GM19438 (cell line): ENCODE results near the gene PPP1R12C.
"Not testable (repeated sequence)": the region's sequence is repeated elsewhere in the genome, so short reads cannot be mapped to it uniquely, and the experiment has no call there.

Source experiments
- ATAC-seq: cut with Tn5 transposase; IDR thresholded peaks from one replicate; pipeline ENCODE4 v1.9.1; 2021; ENCODE audit warnings: low read depth; ENCODE audit not compliant: unreplicated experiment

The PPP1R12C gene

DNA sequence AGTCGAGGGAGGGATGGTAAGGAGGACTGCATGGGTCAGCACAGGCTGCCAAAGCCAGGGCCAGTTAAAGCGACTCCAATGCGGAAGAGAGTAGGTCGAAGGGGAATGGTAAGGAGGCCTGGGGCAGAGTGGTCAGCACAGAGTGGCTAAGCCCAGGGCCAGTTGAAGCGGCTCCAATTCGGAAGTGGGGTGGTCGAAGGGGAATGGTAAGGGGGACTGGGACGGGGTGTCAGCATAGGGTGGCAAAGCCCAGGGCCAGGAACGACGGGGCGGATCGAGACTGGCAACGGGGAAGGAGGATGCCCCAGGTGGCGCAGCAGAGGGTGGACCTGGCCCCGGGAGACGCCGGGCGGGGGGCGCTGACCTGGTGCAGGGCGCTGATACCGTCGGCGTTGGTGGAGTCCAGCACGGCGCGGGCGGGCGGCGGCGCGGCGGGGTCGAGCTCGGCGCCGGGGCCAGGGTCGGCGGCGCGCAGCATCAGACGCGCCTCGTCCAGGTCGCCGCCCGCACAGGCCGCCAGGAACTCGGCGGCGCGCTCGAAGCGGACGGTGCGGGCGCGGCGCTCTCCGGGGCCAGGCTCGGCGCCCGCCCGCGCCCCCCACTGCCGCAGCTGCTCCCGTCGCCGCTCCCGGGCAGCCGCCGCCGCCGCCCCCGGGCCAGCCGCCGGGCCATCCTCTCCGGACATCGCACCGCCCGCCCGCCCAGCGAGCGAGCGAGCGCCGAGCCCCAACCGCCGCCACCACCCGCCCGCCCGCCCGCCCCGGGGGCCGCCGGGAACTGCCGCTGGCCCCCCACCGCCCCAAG, at the start of gene PPP1R12C:
Gene PPP1R12C (minus strand): TSS at position 779 of the 804 bp plus-strand sequence. CDS start 94 bp downstream, at position 685.
- ATAC-seq = no peak

DNA sequence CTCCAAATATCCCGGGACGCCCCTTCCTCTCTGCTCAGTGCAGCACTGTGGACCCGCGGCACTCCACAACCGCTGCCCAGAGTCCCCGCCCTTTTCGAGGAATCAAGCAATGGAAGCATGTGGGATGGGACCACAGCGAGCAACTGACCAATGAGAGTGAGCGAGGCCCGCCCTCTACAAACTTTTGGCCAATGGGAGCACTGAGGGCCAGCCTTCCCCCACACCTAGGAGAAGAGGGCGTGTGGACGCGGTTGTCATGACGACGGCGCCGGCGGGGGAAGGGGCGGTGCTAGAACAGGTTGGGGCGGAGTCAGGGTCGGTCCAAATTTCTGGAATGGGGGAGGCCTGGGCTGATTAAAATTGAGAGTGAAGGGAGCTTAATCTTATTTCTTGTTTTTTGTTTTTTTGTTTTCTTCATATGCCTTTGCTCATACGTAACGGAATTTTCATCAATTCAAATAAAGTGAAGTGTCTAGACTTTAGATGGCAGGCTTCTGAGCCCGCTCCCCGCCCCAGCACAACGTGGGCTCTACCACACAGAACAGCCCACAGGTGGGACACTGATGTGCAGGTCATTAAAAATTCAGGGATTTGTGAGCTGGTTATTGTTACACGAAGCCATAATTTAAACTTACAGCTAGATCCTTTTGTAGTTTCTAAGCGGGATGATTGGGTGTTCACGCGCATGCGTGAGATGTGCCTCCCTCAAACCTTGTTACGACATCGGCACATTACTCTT, 49.3 kb upstream of the PPP1R12C start, which contains the start of gene DNAAF3:
Gene DNAAF3 (minus strand): TSS at position 84 of the 739 bp plus-strand sequence. CDS start 200 bp downstream, outside the sequence.
- ATAC-seq = peak; percentile 94

DNA sequence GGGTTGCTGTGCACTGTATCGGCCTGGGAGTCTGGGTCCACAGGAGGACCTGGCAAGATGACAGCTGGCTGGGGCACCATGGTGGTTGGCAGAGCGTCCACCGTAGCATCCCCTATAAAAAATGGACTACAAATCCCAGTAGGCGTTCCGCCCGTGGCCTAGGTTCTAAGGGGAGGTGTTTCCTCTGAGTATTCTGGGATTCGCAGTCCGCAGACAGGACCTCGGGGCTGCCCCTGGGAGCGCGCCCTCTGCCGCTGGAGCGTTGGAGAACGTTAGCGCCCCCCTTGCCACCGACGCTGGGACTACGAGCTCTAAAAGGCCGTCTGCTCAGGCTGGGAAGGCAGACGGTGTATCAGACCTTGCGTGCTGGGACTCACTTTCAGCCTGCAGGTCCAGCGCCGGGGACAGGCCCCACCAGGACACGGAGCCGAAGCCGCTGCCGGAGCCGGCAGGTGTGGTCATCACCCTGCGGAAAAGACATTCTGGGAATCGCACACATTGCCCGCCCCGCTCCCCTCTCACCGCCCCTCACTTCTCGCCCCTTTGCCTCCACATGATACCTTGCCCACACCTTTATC, 48.6 kb upstream of the PPP1R12C start:
- ATAC-seq = no peak

DNA sequence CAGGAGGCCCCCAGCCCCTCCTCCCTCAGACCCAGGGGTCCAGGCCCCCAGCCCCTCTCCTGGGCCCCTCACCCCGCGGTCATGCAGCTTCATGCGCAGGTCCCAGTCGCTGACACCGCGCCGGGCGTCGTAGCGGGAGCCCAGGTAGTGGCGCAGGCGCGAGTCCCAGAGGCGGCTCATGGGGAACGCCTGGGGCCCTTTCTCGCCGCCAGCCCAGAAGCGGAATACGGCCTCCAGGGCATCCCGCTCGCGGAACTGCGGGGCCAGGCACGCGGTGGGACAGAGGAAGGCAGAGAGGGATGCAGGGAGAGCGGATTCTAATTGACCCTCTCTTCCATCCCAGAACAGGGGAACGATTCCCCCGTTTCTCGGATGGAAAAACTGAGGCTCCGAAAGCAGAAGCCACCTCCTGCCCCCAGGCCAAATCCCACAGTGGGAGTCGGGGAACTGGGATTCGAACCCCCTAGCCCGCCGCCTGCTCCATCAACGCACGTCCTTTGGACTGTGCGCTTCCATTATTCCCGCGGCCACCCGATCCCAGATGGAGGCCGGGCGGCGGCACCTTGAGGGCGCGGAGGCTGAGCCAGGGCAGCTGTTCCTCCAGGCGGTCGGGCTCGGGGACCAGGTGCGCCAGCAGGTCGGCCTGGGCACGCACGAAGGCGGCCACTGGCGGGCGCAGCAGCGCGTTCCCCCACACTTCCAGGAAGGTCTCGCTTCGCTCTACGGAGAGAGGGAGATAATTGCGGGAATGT, 44.3 kb upstream of the PPP1R12C start:
- ATAC-seq = no peak

DNA sequence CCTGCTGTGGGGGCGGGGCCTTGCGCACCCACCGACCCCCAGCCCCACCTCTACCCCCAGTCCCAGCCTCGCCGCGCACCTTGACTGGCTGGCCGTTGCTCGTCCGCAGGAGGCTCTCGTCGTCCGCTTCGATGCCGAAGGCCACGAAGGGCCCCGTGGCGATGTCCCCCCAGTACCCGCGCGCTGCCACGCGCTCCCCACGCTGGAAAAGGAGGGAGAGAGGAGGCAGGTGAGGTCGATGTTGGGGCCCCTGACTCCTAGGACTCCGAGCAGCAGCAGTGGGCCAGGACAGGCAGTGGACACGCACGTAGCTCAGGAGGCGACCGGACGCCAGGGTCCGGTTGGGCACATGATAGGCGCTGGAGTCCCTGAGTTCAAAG, 43.5 kb upstream of the PPP1R12C start:
- no peak for ATAC-seq

DNA sequence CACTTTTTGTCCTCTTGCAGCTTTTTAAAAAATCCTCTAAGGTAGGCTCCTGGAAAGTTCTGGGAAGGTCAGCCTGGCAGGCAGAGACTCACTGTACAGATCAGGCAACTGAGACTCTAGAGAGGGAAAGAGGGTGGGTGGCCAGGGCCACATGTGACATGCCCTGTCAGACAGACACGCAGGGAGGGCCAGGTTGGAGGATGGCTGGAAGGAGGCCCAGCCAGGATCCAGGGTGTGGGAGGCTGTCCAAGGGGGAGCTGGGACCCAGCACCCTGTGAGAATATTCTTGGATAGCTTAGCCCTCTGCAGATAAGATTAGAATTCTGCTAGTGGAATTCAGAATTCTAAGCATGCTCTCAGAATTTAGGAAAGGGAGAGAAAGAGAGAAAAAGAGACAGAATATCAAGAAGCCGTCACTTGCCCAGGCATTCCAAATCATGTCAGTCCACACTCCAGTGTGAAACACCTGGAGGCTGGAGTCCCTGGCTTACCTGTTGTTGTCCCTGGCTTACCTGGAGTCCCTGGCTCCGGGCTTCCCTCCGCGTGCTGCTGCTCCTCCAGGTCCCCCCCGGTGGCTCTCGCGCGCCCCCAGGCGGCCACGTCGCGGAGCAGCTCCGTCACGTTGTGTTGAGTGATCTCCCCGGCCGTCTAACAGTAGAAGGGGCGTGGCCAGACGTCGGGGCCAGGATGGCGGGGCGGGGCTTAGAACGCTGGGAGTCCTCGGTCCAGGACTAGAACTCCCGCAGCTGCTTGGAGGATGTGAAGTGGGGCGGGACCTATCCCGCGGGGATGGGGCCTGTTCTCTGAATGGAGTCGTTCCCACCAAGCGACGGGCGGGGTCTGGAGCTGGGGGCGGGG, 42.9 kb upstream of the PPP1R12C start:
- ATAC-seq = no peak

DNA sequence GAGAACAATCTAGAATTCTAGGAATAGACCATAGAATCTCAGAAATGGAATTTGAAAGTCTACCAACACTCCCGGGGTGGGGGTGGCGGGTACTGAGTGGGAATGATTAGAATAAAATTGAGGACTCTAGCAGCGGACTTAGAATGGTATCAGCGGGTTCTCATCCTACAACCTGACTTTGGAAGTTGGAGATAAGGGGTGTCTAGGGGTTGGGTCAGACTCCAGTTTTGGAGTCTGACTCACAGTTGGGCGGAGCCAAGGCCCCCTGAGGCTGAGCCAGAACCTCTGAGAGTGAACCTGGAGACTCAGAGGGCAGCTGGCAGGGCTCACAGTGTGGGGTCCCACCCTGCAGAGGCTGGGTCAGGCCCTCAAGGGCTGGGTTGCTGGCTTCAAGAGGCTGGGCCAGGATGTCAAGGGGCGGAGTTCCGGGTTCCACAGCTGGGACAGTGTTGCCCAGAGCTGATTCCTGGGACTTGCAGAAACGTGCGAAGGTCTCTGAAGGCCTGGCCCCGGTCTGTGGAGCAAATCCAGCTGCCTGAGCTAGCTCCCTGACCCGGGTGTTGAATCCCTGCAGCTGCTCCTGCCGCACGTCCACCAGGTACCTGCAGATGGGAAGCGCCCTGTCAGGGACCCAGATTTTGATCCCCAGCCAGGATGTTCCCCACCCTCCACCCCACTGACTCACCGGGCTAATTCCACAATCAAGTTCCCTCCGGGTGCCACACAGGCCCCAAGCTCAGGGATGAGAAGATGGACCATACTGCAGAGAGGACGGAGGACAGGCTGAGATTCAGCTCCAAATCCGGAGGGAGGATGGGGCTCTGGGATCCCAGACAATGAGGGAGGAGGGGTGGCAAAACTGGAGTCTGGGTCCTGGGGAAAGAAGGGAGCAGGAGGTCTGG, 41.7 kb upstream of the PPP1R12C start:
- ATAC-seq = no peak

DNA sequence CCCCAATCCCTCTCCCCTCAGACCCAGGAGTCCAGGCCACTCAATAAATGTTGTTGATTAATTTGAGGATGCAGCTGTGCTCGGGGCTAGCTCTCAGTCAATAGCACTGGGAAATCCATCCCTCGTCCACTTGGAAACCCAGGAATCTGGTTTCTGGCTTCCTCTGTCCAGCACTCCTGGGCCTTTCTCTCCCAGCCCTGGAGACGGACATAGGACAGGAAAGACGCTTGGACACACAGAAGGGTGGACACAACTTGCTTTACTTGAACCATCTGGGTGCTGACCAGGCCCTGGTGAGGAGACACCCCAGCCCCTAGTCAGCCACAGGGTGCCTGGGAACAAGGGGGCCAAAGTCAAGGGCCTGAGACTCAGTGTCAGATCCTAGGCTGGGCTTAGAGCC, 41.0 kb upstream of the PPP1R12C start:
- ATAC-seq = no peak

DNA sequence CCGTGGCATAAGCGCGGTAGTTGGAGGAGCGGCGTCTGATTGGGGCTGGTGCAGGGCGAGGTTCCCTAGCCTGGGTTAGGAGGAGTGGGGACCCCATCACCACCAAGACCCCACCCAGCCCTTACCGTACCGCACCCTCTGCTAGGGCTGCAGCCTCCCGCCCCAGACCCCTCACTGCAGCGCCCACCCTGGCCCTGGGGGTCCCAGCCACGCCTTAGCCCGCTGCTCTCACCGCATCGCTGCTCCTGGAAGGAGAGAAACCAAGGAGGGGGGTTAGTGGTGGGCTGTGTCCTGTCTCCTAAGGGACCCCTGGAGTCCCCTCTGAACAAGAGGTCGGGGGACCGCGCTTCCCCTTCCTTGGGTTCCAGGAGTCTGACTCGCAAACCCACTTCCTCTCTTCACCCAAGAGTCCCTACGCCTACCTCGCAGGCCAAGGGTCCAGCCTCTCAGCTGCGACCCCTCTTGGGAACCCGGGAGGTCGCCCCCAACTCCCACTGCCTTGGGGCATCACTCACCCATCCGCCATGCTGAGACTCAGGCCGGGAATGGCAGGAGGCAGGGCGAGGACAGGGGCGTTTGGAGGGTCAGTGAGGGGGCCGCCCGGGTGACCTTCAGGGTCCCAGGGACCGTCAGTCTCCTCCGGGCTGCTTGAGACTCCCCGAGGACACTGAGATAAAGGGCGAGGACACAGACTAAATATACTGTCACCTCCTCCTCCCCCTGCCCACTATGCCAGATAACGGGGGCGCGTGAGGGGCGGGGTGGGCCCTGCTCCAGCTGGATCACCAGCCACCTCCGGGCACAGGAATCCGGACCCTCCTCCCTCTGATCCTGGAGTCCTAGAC, 39.8 kb upstream of the PPP1R12C start, which contains the start of gene TNNI3:
Gene TNNI3 (minus strand): TSS at position 669 of the 845 bp plus-strand sequence. CDS start 143 bp downstream, at position 526.
- no peak for ATAC-seq

DNA sequence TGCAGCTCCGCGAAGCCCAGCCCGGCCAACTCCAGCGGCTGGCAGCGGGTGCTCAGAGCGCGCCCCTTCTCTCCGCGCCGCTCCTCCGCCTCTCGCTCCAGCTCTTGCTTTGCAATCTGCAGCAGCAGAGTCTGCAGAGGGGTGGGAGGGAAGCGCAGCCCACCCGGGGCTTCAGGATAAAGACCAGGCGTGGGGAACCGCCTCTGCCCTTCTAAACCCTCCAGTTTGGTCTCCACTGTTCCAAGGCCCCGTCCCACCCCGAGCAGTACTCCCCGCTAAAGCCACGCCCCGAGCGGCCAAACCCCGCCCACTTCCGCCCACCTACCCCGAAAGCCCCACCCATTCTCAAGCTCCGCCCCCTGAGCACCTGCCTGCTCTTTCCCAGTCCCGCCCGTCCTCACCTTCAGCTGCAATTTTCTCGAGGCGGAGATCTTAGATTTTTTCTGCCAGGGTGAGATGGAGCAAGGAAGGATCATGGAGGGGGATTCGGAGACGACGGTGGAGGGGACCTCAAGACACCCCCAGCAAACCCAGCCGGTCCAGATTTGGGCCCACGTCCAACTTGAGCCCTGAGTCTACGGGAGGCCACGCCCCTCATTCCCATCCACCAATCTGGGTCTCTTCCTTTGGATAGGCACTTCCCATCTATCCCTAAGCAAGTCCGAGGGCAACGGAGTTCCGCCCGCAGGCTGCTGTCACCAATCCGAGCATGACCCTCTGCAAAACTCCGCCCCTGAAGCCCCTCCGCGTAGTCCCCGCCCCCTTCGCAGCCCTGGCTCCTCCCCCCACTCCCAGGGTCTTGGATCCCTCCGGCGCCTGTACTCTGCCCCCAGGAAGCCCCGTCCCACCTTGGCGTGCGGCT, 39.0 kb upstream of the PPP1R12C start:
- ATAC-seq = no peak

DNA sequence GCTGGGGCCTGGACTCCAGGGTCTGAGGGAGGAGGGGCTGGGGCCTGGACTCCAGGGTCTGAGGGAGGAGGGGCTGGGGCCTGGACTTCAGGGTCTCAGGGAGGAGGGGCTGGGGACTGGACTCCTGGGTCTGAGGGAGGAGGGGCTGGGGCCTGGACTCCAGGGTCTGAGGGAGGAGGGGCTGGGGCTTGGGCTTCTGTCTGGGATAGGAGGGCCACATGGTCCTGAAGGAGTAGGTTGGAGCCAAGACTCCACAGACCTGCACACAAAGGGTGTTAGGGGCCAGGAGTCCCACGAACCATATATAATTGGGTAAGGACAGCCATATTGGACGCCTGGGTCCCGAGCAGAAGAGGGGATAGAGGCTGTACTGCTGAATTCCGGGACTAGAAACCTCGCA, 38.3 kb upstream of the PPP1R12C start:
- ATAC-seq = not testable (repeated sequence)

DNA sequence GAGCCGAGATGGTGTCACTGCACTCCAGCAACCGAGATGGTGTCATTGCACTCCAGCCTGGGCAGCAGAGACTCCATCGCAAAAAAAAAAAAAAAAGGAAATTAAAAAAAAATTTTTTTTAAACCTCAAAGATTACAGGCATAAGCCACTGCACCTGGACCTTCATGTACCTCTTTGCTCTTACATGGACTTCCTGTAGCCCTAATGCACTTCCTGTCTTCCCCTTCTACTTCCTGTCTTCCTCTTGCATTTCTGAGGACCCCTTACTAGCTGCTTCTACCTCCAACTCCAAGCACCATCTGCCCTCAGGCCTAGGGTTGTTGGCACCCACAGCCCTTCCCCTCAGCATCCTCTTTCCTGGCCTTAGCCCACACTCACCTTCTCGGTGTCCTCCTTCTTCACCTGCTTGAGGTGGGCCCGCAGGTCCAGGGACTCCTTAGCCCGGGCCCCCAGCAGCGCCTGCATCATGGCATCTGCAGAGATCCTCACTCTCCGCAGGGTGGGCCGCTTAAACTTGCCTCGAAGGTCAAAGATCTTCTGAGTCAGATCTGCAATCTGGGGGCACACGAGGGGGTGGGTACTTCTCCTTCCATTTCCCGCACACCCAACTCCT, 36.3 kb upstream of the PPP1R12C start:
- no peak for ATAC-seq

DNA sequence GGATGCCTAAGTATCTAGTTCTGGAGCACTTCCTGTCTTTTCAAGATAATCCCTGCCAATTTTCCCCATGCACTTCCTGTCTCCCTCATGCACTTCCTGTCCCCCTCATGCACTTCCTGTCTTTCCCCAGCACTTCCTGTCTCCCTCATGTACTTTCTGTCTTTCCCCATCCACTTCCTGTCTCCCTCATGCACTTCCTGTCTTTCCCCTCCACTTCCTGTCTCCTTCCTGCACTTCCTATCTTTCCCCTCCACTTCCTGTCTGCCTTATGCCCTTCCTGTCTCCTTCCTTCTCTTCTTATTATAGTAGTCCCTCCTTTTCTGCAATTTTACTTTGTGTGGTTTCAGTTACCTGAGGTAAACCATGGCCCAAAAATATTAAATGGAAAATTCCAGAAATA, 34.6 kb upstream of the PPP1R12C start:
- no peak for ATAC-seq

DNA sequence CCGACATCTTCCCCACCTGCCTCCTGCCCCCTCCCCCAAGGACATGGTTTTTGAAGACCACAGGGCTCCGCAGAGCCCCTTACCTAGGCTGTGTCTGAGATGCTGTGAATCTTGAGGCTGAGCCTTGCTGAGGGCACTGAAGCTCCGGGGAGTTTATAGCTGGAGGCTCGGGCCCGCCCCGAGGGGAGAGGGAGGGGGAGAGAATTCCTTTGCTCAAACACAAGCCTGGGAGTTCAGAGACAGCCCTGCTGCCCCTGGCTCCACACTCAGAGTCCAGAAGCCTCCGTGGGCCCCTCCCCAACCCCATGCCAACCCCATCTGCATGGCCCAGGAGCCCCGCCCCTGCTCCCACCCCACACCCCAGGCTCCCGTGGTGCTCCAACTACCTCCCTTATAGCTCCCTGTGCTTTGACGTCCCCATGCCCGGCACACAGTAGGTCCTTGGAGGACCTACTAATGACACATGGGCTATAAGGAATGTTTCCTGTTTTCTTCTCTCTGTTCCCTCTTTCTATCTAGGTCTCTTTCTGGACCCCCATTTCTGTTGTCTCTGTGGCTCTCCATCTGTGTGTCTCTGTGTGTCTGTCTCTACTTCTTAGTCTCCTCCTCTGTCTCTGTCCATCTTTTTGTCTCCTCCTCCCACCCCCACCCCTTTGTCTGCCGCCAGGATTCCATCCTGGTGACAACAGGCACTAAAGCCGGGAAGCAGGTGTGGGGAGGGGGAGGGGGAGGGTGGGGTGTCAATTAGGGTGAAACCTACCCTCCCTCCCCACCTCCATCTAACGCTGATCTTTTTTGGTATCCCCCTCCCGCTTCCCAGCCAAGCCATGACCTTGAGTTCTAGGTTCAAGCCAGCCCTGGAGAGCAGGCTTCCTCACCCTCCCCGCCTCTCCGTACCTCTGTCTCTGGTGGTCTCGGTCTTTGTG, 31.9 kb upstream of the PPP1R12C start, which contains the start of gene TNNT1:
Gene TNNT1 (minus strand): TSS at position 129 of the 926 bp plus-strand sequence. CDS start 2,049 bp downstream, outside the sequence.
- no peak for ATAC-seq

DNA sequence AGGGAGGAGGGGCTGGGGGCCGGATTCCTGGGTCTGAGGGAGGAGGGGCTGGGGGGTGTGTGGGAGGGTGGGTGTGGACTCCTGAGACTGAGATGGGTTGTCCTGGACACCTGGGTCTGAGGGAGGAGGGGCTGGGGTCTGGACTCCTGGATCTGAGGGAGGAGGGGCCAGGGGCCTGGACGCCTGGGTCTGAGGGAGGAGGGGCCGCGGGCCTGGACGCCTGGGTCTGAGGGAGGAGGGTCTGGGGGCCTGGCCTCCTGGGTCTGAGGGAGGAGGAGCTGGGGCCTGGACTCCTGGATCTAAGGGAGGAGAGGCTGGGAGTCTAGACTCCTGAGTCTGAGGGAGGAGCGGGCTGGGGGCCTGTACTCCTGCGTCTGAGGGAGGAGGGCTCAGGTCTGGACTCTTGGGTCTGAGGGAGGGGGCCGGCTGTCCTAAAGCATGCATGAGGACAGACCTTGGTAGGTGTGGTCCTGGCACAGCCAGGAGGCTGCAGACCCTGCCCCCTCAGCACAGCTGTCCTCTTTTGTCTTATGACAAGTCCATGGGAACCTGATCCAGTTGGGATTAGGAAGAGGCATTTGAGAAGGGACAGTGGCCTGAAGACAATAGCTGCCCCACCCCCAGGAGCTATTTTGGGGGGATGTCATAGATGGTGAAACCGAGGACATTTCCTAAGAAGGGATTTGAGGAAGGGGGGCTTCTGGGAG, 30.3 kb upstream of the PPP1R12C start:
- ATAC-seq = no peak
